ENCODE data around the gene RNF144A. TPM values are rescaled to one million over a fixed set of nuclear protein-coding genes. Genes with fewer than 3 reads are reported as not detected.

RNF144A gene
- total and polyA plus RNA-seq, 2 of the 13 experiments (the other 11 are each of a cell fraction or from before 2014, with no cell fraction given) = 13.9 to 16.5 TPM

GRCh38 chr2:6921321-6921922, 4.2 kb downstream of the RNF144A start (continued):
- peak; percentile 94 for TF ChIP-seq POGZ (CRISPR knock-in tag; IDR thresholded peaks at IDR 0.05)
- TF ChIP-seq KAT8 (CRISPR knock-in tag; IDR thresholded peaks at IDR 0.05) = peak; percentile 55
- TF ChIP-seq GTF2F1 (IDR thresholded peaks at IDR 0.05; ENCODE audit: low read length) = no peak
- TF ChIP-seq, protein P1, sequence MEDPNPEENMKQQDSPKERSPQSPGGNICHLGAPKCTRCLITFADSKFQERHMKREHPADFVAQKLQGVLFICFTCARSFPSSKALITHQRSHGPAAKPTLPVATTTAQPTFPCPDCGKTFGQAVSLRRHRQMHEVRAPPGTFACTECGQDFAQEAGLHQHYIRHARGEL (CRISPR knock-in tag; IDR thresholded peaks at IDR 0.05) = no peak
- TF ChIP-seq ZNF263 (CRISPR knock-in tag; IDR thresholded peaks at IDR 0.05) = no peak
- TF ChIP-seq ZNF318 (CRISPR knock-in tag; IDR thresholded peaks at IDR 0.05) = peak; percentile 87; the same call in 1 of the 2 replicates
- no peak for TF ChIP-seq ZNF326 (CRISPR knock-in tag; IDR thresholded peaks at IDR 0.05; ENCODE audit: borderline replicate concordance)
- peak; percentile 66; the same call in 1 of the 2 replicates for TF ChIP-seq ZNF605 (CRISPR knock-in tag; IDR thresholded peaks at IDR 0.05)
- peak; percentile 94 for TF ChIP-seq PAXIP1 (CRISPR knock-in tag; conservative IDR thresholded peaks at IDR 0.05)
- peak; percentile 46; the same call in 1 of the 2 replicates for TF ChIP-seq SRY (CRISPR knock-in tag; IDR thresholded peaks at IDR 0.05)
- no peak; the same call in 1 of the 2 replicates for TF ChIP-seq ARHGAP35 (CRISPR knock-in tag; IDR thresholded peaks at IDR 0.05; ENCODE audit: borderline replicate concordance)
- TF ChIP-seq KDM3A (CRISPR knock-in tag; IDR thresholded peaks at IDR 0.05; ENCODE audit: low read depth) = peak; percentile 81
- TF ChIP-seq FOXC1 (CRISPR knock-in tag; IDR thresholded peaks at IDR 0.05; ENCODE audit: borderline replicate concordance) = 0 out of 2 replicates have a peak, but pooled peaks have one; percentile 49
- peak; percentile 71; the same call in 1 of the 2 replicates for TF ChIP-seq NFKB2 (CRISPR knock-in tag; IDR thresholded peaks at IDR 0.05; ENCODE audit: borderline replicate concordance)
- TF ChIP-seq PCBP1 (IDR thresholded peaks at IDR 0.05; ENCODE audit: borderline replicate concordance, low read depth, low read length) = 0 out of 2 replicates have a peak, but pooled peaks have one; percentile 44
- peak; percentile 92; the same call in 1 of the 2 replicates for TF ChIP-seq ZMYM2 (CRISPR knock-in tag; IDR thresholded peaks at IDR 0.05)
- TF ChIP-seq, protein P2, sequence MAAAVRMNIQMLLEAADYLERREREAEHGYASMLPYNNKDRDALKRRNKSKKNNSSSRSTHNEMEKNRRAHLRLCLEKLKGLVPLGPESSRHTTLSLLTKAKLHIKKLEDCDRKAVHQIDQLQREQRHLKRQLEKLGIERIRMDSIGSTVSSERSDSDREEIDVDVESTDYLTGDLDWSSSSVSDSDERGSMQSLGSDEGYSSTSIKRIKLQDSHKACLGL (CRISPR knock-in tag; IDR thresholded peaks at IDR 0.05) = no peak
- TF ChIP-seq ZNF24 (IDR thresholded peaks at IDR 0.05) = no peak

Measured in HepG2 (cell line).